Hepatocyte (in vitro differentiated cells): Measurements from ENCODE around the gene MAP4. TPM values are rescaled to one million over a fixed set of nuclear protein-coding genes. Genes with fewer than 3 reads are reported as not detected.

Source experiments
- DNase-seq: peaks from one replicate; pipeline ENCODE4 v3.0.0-alpha.2; 2016; ENCODE audit warnings: low spot score
- H2AFZ ChIP-seq: fragments of 200-600 bp; sonication (generic); 2 replicates; pipeline ENCODE4 v1.6.0; 2016; ENCODE audit warnings: antibody characterized with exemption, mild to moderate bottlenecking
- H3K27ac ChIP-seq: fragments of 200-600 bp; sonication (generic); 2 replicates; pipeline ENCODE4 v1.5.1; 2016; ENCODE audit warnings: mild to moderate bottlenecking
- H3K27me3 ChIP-seq: fragments of 200-600 bp; sonication (generic); 2 replicates; pipeline ENCODE4 v1.6.1; 2016
- H3K36me3 ChIP-seq: fragments of 200-600 bp; sonication (generic); replicated peaks from 2 replicates; pipeline ENCODE4 v1.5.1; 2016; ENCODE audit warnings: low read depth; ENCODE audit not compliant: insufficient read depth
- H3K4me1 ChIP-seq: fragments of 200-600 bp; sonication (generic); 2 replicates; pipeline ENCODE4 v1.5.1; 2016; ENCODE audit warnings: mild to moderate bottlenecking, moderate library complexity; ENCODE audit not compliant: insufficient read depth
- H3K4me2 ChIP-seq: fragments of 200-600 bp; sonication (generic); 2 replicates; pipeline ENCODE4 v1.6.0; 2016
- H3K4me3 ChIP-seq: fragments of 200-600 bp; sonication (generic); 2 replicates; pipeline ENCODE4 v1.5.1; 2016; ENCODE audit warnings: mild to moderate bottlenecking
- H3K79me2 ChIP-seq: fragments of 200-600 bp; sonication (generic); 2 replicates; pipeline ENCODE4 v1.6.0; 2017; ENCODE audit warnings: mild to moderate bottlenecking
- H3K9me2 ChIP-seq: fragments of 200-600 bp; sonication (generic); replicated peaks from 2 replicates; pipeline ENCODE4 v1.6.0; 2017; ENCODE audit warnings: mild to moderate bottlenecking; ENCODE audit not compliant: insufficient read depth
- H3K9me3 ChIP-seq: fragments of 200-600 bp; sonication (generic); 2 replicates; pipeline ENCODE4 v1.5.1; 2016; ENCODE audit warnings: low read depth, mild to moderate bottlenecking
- H4K20me1 ChIP-seq: fragments of 200-600 bp; sonication (generic); 2 replicates; pipeline ENCODE4 v1.6.0; 2016; ENCODE audit warnings: mild to moderate bottlenecking; ENCODE audit not compliant: insufficient read depth, poor library complexity, severe bottlenecking
- EZH2 ChIP-seq: fragments of 200-600 bp; sonication (generic); IDR thresholded peaks from 2 replicates; pipeline ENCODE4 v1.6.1; 2016; ENCODE audit warnings: antibody characterized with exemption, mild to moderate bottlenecking, borderline replicate concordance
- EZH2phosphoT487 ChIP-seq: fragments of 200-600 bp; sonication (generic); IDR thresholded peaks from one replicate; pipeline ENCODE4 v1.6.1; 2018; ENCODE audit warnings: antibody characterized with exemption, mild to moderate bottlenecking, low read depth, moderate library complexity; ENCODE audit not compliant: unreplicated experiment, severe bottlenecking
- WGBS: methylation state at CpG from one replicate; pipeline ENCODE4 v1.1.6; 2016; ENCODE audit warnings: low lambda C conversion rate; ENCODE audit errors: missing lambda C conversion rate; 5-methylcytosine and 5-hydroxymethylcytosine counted together
- polyA plus RNA-seq: library from polyadenylated mRNA; unstranded; fragments of >200 nt; fragmentation: Nextera tagmentation; extraction: Ambion mirVana; gene quantifications from 2 replicates; pipeline ENCODE4 v1.2.1, GENCODE V29; 2016
- total RNA-seq: library from RNA; depleted of rRNA; stranded (reverse); fragments of >200 nt; gene quantifications from 2 replicates; pipeline ENCODE4 v1.2.3, GENCODE V29; 2014
- TF ChIP-seq, protein P1 (sequence below): fragments of 200-600 bp; sonication (generic); IDR thresholded peaks from 2 replicates; pipeline ENCODE4 v1.5.1; 2016; ENCODE audit warnings: antibody characterized with exemption, mild to moderate bottlenecking; ENCODE audit not compliant: poor library complexity

Gene MAP4
- total and polyA plus RNA-seq, 2 experiments from 2014 or later: 85.5 to 91.3 TPM

DNA sequence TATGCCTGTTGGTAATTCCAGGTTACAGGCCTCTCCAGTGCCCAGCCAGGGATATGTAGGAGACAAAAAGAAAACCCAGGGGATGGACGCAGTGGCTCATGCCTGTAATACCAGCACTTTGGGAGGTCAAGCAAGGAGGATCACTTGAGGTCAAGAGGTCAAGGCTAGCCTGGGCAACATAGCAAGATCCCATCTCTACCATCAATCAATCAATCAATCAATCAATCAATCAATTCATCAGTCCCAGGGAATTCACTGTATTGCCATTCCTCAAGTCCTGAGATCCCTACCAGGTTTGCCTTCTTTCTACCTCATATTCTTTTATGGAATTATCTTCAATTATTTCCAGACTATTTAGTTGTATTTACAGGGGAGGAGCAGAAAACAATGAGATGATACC is 131.0 kb downstream of the MAP4 start:
- Histone ChIP-seq H4K20me1 (no peaks in the 10 kb centered on the region), H3K36me3 (no peaks in the 10 kb centered on the region), H3K27ac (no peak overlapping the region), H2AFZ (no peak overlapping the region), H3K9me2 (no peaks in the 10 kb centered on the region), H3K79me2 (peaks cover 4% of the 10 kb centered on the region), H3K4me2 (no peak overlapping the region), H3K9me3 (no peaks in the 10 kb centered on the region), H3K4me1 (no peaks in the 10 kb centered on the region), H3K4me3 (no peak overlapping the region), H3K27me3 (no peaks in the 10 kb centered on the region)
- WGBS: 100% methylated on average over 1 of the region's 1 CpG
- TF ChIP-seq, protein P1, sequence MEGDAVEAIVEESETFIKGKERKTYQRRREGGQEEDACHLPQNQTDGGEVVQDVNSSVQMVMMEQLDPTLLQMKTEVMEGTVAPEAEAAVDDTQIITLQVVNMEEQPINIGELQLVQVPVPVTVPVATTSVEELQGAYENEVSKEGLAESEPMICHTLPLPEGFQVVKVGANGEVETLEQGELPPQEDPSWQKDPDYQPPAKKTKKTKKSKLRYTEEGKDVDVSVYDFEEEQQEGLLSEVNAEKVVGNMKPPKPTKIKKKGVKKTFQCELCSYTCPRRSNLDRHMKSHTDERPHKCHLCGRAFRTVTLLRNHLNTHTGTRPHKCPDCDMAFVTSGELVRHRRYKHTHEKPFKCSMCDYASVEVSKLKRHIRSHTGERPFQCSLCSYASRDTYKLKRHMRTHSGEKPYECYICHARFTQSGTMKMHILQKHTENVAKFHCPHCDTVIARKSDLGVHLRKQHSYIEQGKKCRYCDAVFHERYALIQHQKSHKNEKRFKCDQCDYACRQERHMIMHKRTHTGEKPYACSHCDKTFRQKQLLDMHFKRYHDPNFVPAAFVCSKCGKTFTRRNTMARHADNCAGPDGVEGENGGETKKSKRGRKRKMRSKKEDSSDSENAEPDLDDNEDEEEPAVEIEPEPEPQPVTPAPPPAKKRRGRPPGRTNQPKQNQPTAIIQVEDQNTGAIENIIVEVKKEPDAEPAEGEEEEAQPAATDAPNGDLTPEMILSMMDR: no peak
- TF ChIP-seq EZH2 (no peak), EZH2phosphoT487 (no peak)
- DNase-seq: no peak

DNA sequence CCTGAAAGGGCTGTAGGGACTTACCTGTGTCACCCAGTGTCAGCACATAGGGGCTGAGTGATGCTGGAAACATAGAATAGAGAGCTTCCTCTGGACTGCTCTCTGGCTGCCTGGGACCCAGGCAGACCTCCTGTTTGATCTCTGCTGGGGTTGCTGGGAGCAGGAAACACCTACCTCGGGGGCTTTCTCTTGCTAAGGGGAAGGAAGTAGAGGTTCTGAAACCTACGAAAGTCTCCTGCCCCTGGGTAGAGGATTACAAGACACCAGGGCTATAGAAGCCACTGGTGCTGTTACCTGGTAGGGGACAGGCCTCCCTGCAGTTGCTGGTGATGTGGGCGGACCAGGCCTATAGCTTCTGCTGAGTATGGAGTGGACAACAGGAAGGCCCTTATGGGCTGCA is 131.6 kb downstream of the MAP4 start:
- Histone ChIP-seq H3K36me3 (no peaks in the 10 kb centered on the region), H2AFZ (no peak overlapping the region), H3K27ac (no peak overlapping the region), H3K4me1 (no peaks in the 10 kb centered on the region), H3K9me2 (no peaks in the 10 kb centered on the region), H3K4me3 (no peak overlapping the region), H3K9me3 (no peaks in the 10 kb centered on the region), H3K79me2 (peaks cover 4% of the 10 kb centered on the region), H4K20me1 (no peaks in the 10 kb centered on the region), H3K27me3 (no peaks in the 10 kb centered on the region), H3K4me2 (no peak overlapping the region)
- DNase-seq: no peak
- 87% methylated on average over 3 of the region's 3 CpGs for WGBS
- no peak for TF ChIP-seq EZH2phosphoT487
- no peak for TF ChIP-seq EZH2
- TF ChIP-seq, protein P1: no peak

DNA sequence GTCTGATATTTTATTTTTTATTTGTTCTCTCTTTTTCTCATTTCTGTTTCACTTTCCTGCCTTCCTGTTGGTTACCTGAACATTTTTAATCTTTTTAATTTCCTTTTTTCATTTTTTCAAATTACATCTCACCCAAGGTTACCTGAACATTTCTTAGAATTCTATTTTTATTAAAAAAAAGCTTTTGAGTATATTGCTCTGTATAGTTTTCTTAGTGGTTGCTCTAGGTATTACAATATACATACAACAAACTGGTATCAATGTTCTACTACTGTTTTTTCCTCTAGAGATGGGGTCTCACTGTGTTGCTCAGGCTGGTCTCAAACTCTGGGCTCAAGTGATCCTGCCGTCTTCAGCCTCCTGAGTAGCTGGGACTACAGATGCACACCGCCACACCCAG is 133.9 kb downstream of the MAP4 start:
- Histone ChIP-seq H3K9me3 (no peaks in the 10 kb centered on the region), H3K27me3 (no peaks in the 10 kb centered on the region), H3K36me3 (no peaks in the 10 kb centered on the region), H3K9me2 (no peaks in the 10 kb centered on the region), H3K4me1 (no peaks in the 10 kb centered on the region), H3K27ac (no peak overlapping the region), H4K20me1 (no peaks in the 10 kb centered on the region), H2AFZ (no peak overlapping the region), H3K4me2 (no peak overlapping the region), H3K79me2 (no peaks in the 10 kb centered on the region), H3K4me3 (no peak overlapping the region)
- DNase-seq: no peak
- 95% methylated on average over 2 of the region's 2 CpGs for WGBS
- TF ChIP-seq EZH2phosphoT487: no peak
- TF ChIP-seq EZH2: no peak
- TF ChIP-seq, protein P1: no peak

DNA sequence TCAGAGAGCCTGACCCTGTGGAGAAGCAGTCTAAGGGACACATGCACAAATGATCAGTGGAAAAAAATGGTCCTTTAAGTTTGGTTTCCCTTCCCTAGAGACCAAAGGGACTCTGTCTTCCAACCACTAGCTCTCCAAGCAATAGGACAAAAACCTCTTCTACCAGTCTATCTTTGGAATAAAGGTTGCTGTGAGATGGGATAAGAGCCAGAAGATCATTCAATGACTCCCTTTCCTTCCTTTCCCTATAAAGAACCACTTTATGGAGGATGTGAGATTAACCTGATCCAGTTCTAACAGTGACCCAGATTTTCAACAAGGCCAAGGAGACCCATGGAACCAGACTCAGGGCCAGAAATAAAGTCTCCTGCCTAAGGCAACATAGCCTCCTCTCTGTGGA is 138.5 kb downstream of the MAP4 start:
- Histone ChIP-seq H2AFZ (no peak overlapping the region), H3K27me3 (no peaks in the 10 kb centered on the region), H3K36me3 (no peaks in the 10 kb centered on the region), H4K20me1 (no peaks in the 10 kb centered on the region), H3K9me2 (no peaks in the 10 kb centered on the region), H3K27ac (no peak overlapping the region), H3K4me1 (no peaks in the 10 kb centered on the region), H3K4me2 (no peak overlapping the region), H3K9me3 (no peaks in the 10 kb centered on the region), H3K79me2 (no peaks in the 10 kb centered on the region), H3K4me3 (no peak overlapping the region)
- TF ChIP-seq EZH2 (no peak), EZH2phosphoT487 (no peak)
- TF ChIP-seq, protein P1: no peak
- no peak for DNase-seq
